GM19438 (cell line): ENCODE results near the gene COQ4.
"Not testable (repeated sequence)": the region's sequence is repeated elsewhere in the genome, so short reads cannot be mapped to it uniquely, and the experiment has no call there.

Source experiments
- ATAC-seq: cut with Tn5 transposase; IDR thresholded peaks from one replicate; pipeline ENCODE4 v1.9.1; 2021; ENCODE audit warnings: low read depth; ENCODE audit not compliant: unreplicated experiment

Gene COQ4

DNA sequence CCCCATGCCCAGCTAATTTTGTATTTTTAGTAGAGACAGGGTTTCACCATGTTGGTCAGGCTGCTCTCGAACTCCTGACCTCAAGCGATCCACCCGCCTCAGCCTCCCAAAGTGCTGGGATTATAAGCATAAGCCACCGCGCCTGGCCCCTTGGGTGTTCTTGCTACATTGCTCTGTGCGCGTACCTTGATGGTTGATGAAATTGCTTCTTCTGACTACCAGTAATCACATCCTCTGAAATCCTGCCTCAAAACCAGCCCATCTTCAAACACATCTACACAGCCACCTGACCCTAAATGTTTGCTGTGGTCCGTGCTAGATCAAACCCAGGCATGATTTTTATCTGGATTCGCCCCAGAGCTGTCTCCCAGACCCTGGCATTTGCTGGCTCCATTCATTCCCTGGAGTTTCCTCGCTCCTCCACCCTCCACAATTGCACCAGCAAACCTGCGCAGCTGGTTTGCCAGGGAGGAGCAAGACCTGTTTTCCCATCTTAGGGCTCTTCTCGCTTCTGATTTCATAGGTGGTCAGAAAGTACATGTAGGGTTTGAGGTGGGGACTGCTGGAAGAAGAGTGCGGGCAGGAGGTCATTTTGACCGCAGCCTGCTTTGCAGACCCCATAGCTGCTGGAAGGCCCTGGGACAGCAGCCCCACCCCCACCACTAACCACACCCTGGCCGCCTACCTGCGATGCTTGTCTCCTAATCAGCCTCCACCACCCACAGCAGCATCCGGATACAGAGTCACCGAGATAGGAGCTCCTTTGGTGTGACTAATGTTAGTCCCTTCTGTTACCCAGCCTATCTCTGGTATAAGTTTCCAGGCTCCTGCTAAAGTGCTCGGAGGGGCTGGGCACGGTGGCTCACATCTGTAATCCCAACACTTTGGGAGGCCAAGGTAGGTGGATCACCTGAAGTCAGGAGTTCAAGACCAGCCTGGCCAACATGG, 23.8 kb upstream of the COQ4 start:
- no peak for ATAC-seq

- ATAC-seq: no peak
Observed at GRCh38 chr9:128304136-128304970, 18.3 kb upstream of the COQ4 start.

GRCh38 chr9:128304971-128305288, 17.7 kb upstream of the COQ4 start:
- ATAC-seq: no peak

GRCh38 chr9:128309551-128309950, 13.1 kb upstream of the COQ4 start:
- ATAC-seq: no peak

DNA sequence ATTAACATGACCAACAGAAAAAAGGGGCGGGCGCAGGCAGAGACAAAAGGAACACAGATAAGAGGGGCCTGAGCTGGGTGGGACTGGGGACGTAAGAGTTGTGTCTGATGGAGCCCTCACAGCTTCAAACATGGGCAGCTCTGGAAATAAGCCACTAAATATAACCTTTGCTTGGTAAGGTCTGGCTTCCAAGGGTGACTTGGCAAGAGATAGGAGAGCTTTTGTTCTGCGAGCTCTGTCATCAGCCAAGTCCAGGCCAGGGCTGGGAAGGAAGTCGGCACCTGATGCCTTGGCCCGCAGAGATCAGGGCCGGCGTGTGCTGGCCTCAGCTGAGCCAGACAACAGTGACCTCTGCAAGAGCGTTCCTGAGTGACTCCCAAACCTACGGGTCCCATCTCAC, 12.2 kb upstream of the COQ4 start:
- no peak for ATAC-seq

- no peak for ATAC-seq
Observed at GRCh38 chr9:128314697-128315096, 7.9 kb upstream of the COQ4 start.

DNA sequence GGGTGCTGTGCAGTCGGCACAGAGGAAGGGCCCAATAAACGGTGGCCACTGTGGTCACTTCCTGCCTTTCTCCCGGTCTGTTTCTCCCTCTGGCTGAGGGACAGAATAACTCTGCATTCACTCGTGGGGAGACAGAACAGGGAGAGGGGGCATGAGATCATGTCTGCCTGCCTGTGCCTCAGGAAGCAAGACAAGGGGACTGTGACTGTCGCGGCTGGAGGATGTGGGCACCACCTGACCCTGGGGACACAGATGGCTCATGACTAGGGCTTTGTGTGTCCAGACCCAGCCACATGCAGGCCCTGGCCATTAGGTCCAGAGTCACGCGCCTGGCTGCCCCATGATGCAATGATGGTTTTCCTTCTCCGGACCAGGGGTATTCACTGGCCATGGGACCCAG, 6.2 kb upstream of the COQ4 start:
- no peak for ATAC-seq

GRCh38 chr9:128317629-128318028, 5.0 kb upstream of the COQ4 start:
- no peak for ATAC-seq

GRCh38 chr9:128321343-128321742, 1.3 kb upstream of the COQ4 start:
- no peak for ATAC-seq

DNA sequence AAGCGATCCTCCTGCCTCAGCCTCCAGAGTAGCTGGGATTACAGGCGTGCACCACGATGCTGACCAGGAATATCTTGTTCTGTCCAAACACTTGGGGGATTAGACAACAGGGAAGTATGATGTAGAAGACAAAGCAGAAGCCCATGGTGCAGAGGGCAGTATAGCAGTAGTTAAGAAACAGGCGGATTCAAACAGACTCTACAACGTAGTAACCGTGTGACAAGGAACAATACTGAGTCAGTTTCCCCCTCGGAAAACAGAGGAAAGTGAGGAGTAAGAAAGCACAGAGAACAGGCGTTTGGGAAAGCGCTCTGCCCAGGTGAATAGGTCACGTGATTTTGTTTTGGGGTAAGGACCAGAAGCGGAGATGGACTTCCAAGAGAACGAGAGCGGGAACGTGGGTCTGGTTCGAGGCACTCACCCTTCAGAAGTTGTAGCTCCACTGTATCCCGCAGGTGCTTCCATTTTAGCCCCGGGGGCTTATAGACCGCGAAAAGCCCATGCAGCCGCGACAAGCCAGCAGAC, 698 bp upstream of the COQ4 start:
- ATAC-seq: no peak

- ATAC-seq: no peak
Observed at GRCh38 chr9:128323212-128323730, 632 bp downstream of the COQ4 start.

GRCh38 chr9:128323791-128324190, 1.2 kb downstream of the COQ4 start:
- ATAC-seq: no peak

- no peak for ATAC-seq
Observed at GRCh38 chr9:128324401-128324800, 1.8 kb downstream of the COQ4 start.

GRCh38 chr9:128325629-128326028, 3.0 kb downstream of the COQ4 start:
- ATAC-seq: no peak

DNA sequence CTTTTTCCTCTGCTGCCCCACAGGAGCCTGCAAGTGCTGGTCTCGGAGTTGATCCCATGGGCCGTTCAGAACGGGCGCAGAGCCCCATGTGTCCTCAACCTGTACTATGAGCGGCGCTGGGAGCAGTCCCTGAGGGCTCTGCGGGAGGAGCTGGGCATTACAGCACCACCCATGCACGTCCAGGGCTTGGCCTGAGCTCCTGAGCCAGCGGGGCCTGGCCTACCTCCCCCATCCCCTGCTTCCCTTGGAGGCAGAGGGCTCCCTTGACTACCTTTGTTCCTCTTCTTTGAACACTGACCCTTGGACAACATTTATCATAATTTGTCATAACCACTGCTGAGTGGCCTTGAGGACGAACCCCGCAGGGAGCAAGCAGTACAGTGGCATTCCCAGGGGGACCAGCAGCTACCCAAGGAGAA, 10.8 kb downstream of the COQ4 start:
- ATAC-seq: no peak

- no peak for ATAC-seq
Observed at GRCh38 chr9:128335161-128335560, 12.5 kb downstream of the COQ4 start.

DNA sequence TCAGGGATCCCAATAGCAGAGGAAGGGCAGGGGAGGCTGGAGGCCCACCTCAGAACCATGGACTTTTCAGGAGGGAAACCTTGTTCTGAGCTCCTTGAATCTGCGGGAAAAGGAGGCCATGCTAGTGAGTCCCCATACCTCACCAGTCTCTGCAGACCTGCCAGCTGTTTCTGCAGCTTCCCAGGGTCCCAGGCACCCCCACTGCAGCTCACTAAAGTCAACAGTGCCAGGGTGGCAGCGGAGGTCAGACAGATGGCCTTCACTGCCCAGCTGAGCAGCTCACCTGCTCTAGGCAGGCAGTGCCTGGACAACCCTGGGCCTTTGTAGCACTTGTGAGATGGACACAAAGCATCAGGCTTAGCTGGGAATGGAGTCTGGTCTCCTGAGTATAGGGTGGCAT, 13.3 kb downstream of the COQ4 start:
- ATAC-seq: no peak

- ATAC-seq: no peak
Observed at GRCh38 chr9:128337936-128338335, 15.3 kb downstream of the COQ4 start.

DNA sequence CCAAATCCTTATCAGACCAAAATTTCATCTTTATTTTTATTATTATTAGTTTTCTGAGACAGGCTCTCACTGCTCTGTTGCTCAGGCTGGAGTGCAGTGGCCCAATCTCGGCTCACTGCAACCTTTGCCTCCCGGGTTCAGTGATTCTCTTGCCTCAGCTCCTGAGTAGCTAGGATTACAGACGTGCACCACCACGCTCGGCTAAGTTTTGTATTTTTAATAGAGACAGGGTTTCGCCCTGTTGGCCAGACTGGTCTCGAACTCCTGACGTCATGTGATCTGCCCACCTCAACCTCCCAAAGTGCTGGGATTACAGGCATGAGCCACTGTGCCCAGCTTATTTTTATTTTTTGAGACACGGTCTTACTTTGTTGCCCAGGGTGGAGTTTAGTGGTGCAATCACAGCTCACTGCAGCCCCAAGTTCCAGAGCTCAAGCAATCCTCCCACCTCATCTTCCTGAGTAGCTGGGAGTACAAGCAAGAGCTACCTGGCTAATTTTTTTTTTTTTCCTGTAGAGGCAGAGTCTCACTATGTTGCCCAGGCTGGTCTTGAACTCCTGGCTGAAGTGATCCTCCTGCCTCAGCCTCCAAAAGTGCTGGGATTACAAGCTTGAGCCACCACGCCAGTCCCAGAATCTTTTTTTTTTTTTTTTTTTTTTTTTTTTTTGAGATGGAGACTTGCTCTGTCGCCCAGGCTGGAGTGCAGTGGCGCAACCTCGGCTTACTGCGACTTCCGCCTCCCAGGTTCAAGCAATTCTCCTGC, 16.4 kb downstream of the COQ4 start:
- ATAC-seq: not testable (repeated sequence)
